ENCODE data around the gene KMT2D. TPM values are rescaled to one million over a fixed set of nuclear protein-coding genes. Genes with fewer than 3 reads are reported as not detected.

KMT2D gene
- total and polyA plus RNA-seq, 8 donors, result 52.7 to 110 (median 70.3) TPM

DNA sequence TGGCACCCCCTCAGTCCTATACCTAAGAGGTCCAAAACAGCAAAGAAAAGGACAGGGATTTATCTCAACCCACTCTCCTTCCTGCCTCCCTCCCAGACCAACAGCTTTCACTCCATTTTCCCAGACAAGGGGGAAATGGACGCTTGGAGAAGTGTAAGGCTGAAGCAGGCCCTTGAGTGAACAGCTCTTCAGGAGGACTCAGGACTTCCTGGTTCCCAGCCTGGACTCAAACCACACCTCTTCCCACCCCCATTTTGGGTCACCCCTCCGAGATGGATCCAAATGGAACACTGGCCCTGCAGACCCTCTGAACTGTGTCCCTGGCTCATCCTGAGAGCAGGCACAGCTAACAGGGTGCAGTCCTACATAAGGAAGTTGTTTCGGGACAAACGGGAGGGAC, 2.7 kb downstream of the KMT2D start:
- ATAC-seq (peak; percentile 44), DNase-seq (peak in 2 of 4 donors; percentile 54 to 59)
- peak overlapping the region; percentile 93 to 99 for H3K4me3 ChIP-seq
- no peaks in the 10 kb centered on the region for H3K9me3 ChIP-seq
- H3K27ac ChIP-seq, result peak overlapping the region; percentile 95 to 97
- H3K36me3 ChIP-seq, result peaks cover 0 to 23% of the 10 kb centered on the region in 2 donors
- intact Hi-C loops (cut with DNase I), result no loop called here
- TF ChIP-seq, protein P1, sequence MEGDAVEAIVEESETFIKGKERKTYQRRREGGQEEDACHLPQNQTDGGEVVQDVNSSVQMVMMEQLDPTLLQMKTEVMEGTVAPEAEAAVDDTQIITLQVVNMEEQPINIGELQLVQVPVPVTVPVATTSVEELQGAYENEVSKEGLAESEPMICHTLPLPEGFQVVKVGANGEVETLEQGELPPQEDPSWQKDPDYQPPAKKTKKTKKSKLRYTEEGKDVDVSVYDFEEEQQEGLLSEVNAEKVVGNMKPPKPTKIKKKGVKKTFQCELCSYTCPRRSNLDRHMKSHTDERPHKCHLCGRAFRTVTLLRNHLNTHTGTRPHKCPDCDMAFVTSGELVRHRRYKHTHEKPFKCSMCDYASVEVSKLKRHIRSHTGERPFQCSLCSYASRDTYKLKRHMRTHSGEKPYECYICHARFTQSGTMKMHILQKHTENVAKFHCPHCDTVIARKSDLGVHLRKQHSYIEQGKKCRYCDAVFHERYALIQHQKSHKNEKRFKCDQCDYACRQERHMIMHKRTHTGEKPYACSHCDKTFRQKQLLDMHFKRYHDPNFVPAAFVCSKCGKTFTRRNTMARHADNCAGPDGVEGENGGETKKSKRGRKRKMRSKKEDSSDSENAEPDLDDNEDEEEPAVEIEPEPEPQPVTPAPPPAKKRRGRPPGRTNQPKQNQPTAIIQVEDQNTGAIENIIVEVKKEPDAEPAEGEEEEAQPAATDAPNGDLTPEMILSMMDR (IDR thresholded peaks at IDR 0.05), result no peak
- no peaks in the 10 kb centered on the region for H3K27me3 ChIP-seq
- H3K4me1 ChIP-seq, result peaks cover 24 to 56% of the 10 kb centered on the region in 2 donors

DNA sequence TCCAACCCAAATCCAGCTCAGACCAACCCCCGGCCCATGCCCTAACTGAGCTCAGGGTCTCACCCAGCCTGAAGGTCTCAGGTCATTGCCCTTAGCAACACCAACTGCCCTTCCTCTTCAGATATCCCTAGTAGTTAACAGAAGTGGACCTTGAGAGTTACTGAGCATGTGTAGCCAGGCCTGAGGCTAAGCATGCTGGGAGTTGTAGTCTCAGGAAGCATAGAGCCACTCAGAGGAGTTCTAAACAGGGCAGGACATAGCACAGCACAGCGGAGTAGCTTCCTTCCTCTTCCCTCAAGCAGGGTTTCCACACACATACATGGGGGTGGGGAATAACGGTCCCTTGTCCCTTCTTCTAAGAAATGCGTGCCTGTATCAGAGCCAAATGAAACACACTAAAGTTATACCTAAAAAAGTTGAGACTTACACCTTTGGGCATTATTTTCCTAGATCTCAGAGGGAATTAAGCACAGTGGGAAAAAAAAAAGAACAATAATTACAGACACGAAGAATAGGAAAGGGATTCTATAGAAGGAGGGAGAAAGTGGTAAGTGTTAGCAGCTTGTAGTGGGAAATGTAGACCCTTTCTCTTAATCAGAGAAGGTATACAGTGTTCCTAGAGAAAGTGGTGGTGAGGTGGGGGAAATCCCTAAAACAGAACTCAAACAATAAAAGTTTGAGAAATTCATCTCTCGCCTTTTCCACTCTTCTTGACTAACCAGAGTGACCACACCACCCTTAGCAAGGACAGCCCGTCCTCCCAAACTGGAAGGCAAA, 4.4 kb downstream of the KMT2D start:
- ATAC-seq, result peak; percentile 54
- H3K4me1 ChIP-seq, result peaks cover 24 to 50% of the 10 kb centered on the region in 2 donors
- DNase-seq, result peak in 2 of 4 donors; percentile 59 to 79
- peaks cover 0 to 41% of the 10 kb centered on the region in 2 donors for H3K36me3 ChIP-seq
- no peaks in the 10 kb centered on the region for H3K27me3 ChIP-seq
- intact Hi-C loops (cut with DNase I), result no loop called here
- peak overlapping the region in 1 of 2 donors; percentile 99 for H3K4me3 ChIP-seq
- no peaks in the 10 kb centered on the region for H3K9me3 ChIP-seq
- H3K27ac ChIP-seq, result peak overlapping the region; percentile 63 to 95
- TF ChIP-seq, protein P1 (IDR thresholded peaks at IDR 0.05), result no peak

DNA sequence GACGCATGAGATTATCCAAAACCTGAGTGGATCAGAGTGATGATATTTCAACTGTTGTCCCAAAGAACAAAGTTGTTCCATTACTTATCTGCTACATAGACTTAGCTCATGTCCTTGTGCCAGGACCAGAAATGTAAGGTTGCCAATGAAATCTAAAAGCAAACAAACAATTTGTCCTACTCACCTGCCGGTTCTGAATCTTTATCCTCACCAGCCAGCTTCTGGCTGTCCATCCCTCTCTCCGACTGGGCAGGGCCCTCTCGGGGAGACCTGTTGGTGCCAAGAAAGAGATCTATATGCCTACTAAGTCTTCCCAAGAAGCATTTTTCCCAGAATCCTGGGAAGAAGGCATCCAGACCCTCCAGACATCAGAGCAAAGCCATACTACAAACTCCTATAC, 5.5 kb downstream of the KMT2D start:
- H3K9me3 ChIP-seq, result no peaks in the 10 kb centered on the region
- H3K27ac ChIP-seq, result no peak overlapping the region
- intact Hi-C loops (cut with DNase I), result no loop called here
- H3K27me3 ChIP-seq, result no peaks in the 10 kb centered on the region
- peaks cover 0 to 51% of the 10 kb centered on the region in 2 donors for H3K36me3 ChIP-seq
- H3K4me1 ChIP-seq, result peaks cover 24 to 48% of the 10 kb centered on the region in 2 donors
- TF ChIP-seq, protein P1 (IDR thresholded peaks at IDR 0.05), result no peak
- no peak overlapping the region for H3K4me3 ChIP-seq
- DNase-seq (no peak), ATAC-seq (no peak)

DNA sequence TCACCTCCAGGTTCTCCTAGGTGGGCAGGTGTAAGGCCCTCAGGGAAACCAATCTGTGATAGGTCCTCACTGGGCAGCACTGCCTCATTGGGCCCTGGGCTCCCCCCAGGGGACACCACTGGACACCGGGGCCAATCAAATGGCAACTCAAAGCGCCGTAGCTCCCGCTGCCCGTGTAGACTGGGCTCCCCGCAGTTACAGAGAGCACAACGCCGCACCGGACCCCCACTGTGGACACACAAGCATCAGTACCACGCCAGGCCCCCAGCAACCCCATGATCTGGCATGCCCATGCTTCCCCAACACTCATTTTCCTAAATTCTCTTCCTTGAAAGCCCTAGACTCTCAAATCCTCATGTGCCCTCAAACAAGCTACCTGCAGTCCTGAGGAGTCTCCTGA, 6.1 kb downstream of the KMT2D start:
- TF ChIP-seq, protein P1 (IDR thresholded peaks at IDR 0.05), result no peak
- H3K4me1 ChIP-seq, result peaks cover 24 to 48% of the 10 kb centered on the region in 2 donors
- no peaks in the 10 kb centered on the region for H3K27me3 ChIP-seq
- ATAC-seq, result no peak
- no peaks in the 10 kb centered on the region for H3K9me3 ChIP-seq
- peaks cover 0 to 57% of the 10 kb centered on the region in 2 donors for H3K36me3 ChIP-seq
- intact Hi-C loops (cut with DNase I), result no loop called here
- no peak overlapping the region for H3K27ac ChIP-seq
- no peak overlapping the region for H3K4me3 ChIP-seq
- DNase-seq, result no peak

DNA sequence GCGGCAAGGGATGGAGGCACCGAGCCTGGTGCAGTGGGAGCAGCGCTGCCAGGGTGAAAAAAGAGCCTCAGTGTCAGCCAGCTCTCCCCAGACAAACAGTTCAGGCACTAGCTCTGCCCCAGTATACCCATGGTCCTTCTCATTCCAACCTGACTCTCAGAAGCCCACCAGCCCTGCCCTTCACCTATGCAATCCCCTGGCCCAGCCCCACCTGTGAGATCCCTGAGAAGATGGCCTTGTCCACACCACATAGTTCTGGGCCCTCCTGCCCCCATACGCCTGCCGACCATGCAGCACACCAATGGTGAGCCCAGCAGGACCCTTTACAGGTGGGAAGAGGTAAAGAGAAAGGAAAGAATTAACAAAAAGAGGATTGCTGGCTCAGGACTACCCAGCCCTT, 6.5 kb downstream of the KMT2D start:
- Histone ChIP-seq H3K27me3 (no peaks in the 10 kb centered on the region), H3K9me3 (no peaks in the 10 kb centered on the region), H3K4me1 (peaks cover 24 to 47% of the 10 kb centered on the region in 2 donors), H3K4me3 (no peak overlapping the region), H3K27ac (no peak overlapping the region), H3K36me3 (peaks cover 0 to 61% of the 10 kb centered on the region in 2 donors)
- ATAC-seq, result no peak
- no peak for DNase-seq
- intact Hi-C loops (cut with DNase I), result no loop called here
- TF ChIP-seq, protein P1 (IDR thresholded peaks at IDR 0.05), result no peak
